Common myeloid progenitor, CD34-positive (primary cell): Measurements from ENCODE around the gene GRB10.

Experiments used
- CTCF ChIA-PET: fragments of 350-600 bp; sonication (Branson Sonifier 250); formaldehyde crosslinking; loops from one replicate; lab custom pipeline; 2021; ENCODE audit warnings: antibody characterized with exemption; lab: Charles Lee
- POLR2A ChIA-PET: fragments of 350-600 bp; sonication (Branson Sonifier 250); formaldehyde crosslinking; loops from one replicate; lab custom pipeline; 2021; ENCODE audit warnings: antibody characterized with exemption; lab: Charles Lee
- DNase-seq, 3 donors: peaks; one replicate each; pipeline versions ENCODE4 v3.0.0 to v3.0.0-alpha.2; 2013
- H3K27ac ChIP-seq, 2 experiments: 1 replicate in 1 of 2; 2 replicates in 1 of 2; pipeline ENCODE4 v1.7.0; 2013; ENCODE audit warnings: inconsistent platforms in 2 of 2, low read length in 2 of 2, mild to moderate bottlenecking in 2 of 2, low read depth in 1 of 2, moderate library complexity in 1 of 2; ENCODE audit not compliant: severe bottlenecking in 2 of 2, insufficient read depth in 1 of 2, poor library complexity in 1 of 2
- H3K27me3 ChIP-seq, 5 experiments: replicated peaks in 2 of 5; 1 replicate in 3 of 5; 2 replicates in 2 of 5; pipeline versions ENCODE4 v1.6.1 to v1.7.0; 2013; ENCODE audit warnings: low read length in 4 of 5, mild to moderate bottlenecking in 2 of 5, moderate library complexity in 2 of 5, inconsistent platforms in 1 of 5; ENCODE audit not compliant: insufficient read depth in 5 of 5, control insufficient read depth in 4 of 5
- H3K36me3 ChIP-seq, 4 experiments: 1 replicate in 2 of 4; 2 replicates in 2 of 4; pipeline versions ENCODE4 v1.6.1 to v1.7.0; 2013; ENCODE audit warnings: low read length in 3 of 4, control low read depth in 1 of 4, mild to moderate bottlenecking in 1 of 4; ENCODE audit not compliant: control insufficient read depth in 4 of 4, insufficient read depth in 4 of 4
- H3K4me1 ChIP-seq, 4 experiments: 1 replicate in 3 of 4; 2 replicates in 1 of 4; pipeline versions ENCODE4 v1.6.1 to v1.7.1; 2013; ENCODE audit warnings: low read length in 3 of 4, mild to moderate bottlenecking in 3 of 4, control low read depth in 1 of 4, inconsistent platforms in 1 of 4, moderate library complexity in 1 of 4; ENCODE audit not compliant: control insufficient read depth in 4 of 4, insufficient read depth in 4 of 4; ENCODE audit errors: control extremely low read depth in 1 of 4
- H3K4me3 ChIP-seq, 7 experiments: 1 replicate in 4 of 7; 2 replicates in 3 of 7; pipeline versions ENCODE4 v1.5.1 to v1.7.0; 2013; ENCODE audit warnings: mild to moderate bottlenecking in 7 of 7, low read length in 6 of 7, moderate library complexity in 6 of 7, inconsistent platforms in 2 of 7, low read depth in 2 of 7, control low read depth in 1 of 7; ENCODE audit not compliant: insufficient read depth in 4 of 7, control insufficient read depth in 1 of 7; ENCODE audit errors: extremely low read depth in 1 of 7
- H3K9me3 ChIP-seq, 5 experiments: 1 replicate in 4 of 5; 2 replicates in 1 of 5; pipeline versions ENCODE4 v1.6.1 to v1.7.1; 2013; ENCODE audit warnings: low read length in 4 of 5, mild to moderate bottlenecking in 2 of 5, inconsistent platforms in 1 of 5, low read depth in 1 of 5, moderate library complexity in 1 of 5; ENCODE audit not compliant: control insufficient read depth in 4 of 5, insufficient read depth in 2 of 5; ENCODE audit errors: control extremely low read depth in 1 of 5
- WGBS: methylation state at CpG from one replicate; pipeline ENCODE4 v1.1.5; 2013; ENCODE audit not compliant: insufficient coverage; 5-methylcytosine and 5-hydroxymethylcytosine counted together

The GRB10 gene

GRCh38 chr7:50615519-50616080, 167.1 kb downstream of the GRB10 start:
- no peaks in the 10 kb centered on the region for H3K9me3 ChIP-seq
- H3K36me3 ChIP-seq: peaks cover 5 to 68% (median 41%) of the 10 kb centered on the region in 4 experiments
- DNase-seq: no peak
- peaks cover 5 to 22% (median 15%) of the 10 kb centered on the region in 4 experiments for H3K4me1 ChIP-seq
- CTCF ChIA-PET: interaction anchor here (0.6 to 7.0 kb wide), 17 partner anchors 10 to 1570 kb away, joined by 3 to 44 read pairs (median 4); partner anchors contain the start of gene FIGNL1
- POLR2A ChIA-PET: interaction anchor here (1.1 kb wide), 1 partner anchor 50 kb away, joined by 3 read pairs; no protein-coding TSS in a partner anchor
- H3K27me3 ChIP-seq: no peaks in the 10 kb centered on the region
- H3K27ac ChIP-seq: no peak overlapping the region
- no peak overlapping the region for H3K4me3 ChIP-seq
- 100% methylated on average over 3 of the region's 5 CpGs for WGBS

- 84% methylated on average over 17 of the region's 20 CpGs for WGBS
- POLR2A ChIA-PET: interaction anchor here (0.6 kb wide), 1 partner anchor 159 kb away, joined by 4 read pairs; no protein-coding TSS in a partner anchor
- Histone ChIP-seq H3K9me3 (no peaks in the 10 kb centered on the region), H3K4me1 (peaks cover 5 to 28% (median 22%) of the 10 kb centered on the region in 4 experiments), H3K36me3 (peaks cover 5 to 65% (median 46%) of the 10 kb centered on the region in 4 experiments), H3K27ac (no peak overlapping the region), H3K4me3 (no peak overlapping the region), H3K27me3 (no peaks in the 10 kb centered on the region)
- CTCF ChIA-PET: interaction anchor here (0.6 to 7.0 kb wide), 19 partner anchors 10 to 1571 kb away, joined by 3 to 44 read pairs (median 3); partner anchors contain the start of gene FIGNL1
- peak; percentile 14 to 52 (median 48) for DNase-seq
Observed at GRCh38 chr7:50614721-50615518, 167.8 kb downstream of the GRB10 start.

- no peak overlapping the region for H3K27ac ChIP-seq
- POLR2A ChIA-PET: no interaction called here
- peaks cover 5 to 30% (median 24%) of the 10 kb centered on the region in 4 experiments for H3K4me1 ChIP-seq
- H3K9me3 ChIP-seq: no peaks in the 10 kb centered on the region
- 97% methylated on average over 5 of the region's 8 CpGs for WGBS
- no peak for DNase-seq
- no peak overlapping the region for H3K4me3 ChIP-seq
- peaks cover 9 to 54% (median 43%) of the 10 kb centered on the region in 4 experiments for H3K36me3 ChIP-seq
- CTCF ChIA-PET: interaction anchor here (1.0 to 7.0 kb wide), 7 partner anchors 11 to 548 kb away, joined by 3 to 44 read pairs (median 13); no protein-coding TSS in a partner anchor
- H3K27me3 ChIP-seq: no peaks in the 10 kb centered on the region
Observed at GRCh38 chr7:50613473-50613872, 169.2 kb downstream of the GRB10 start.

GRCh38 chr7:50612704-50613103, 170.0 kb downstream of the GRB10 start:
- Histone ChIP-seq H3K4me3 (no peak overlapping the region), H3K4me1 (peaks cover 5 to 30% (median 24%) of the 10 kb centered on the region in 4 experiments), H3K9me3 (peaks cover 0 to 1% (median 0%) of the 10 kb centered on the region in 5 experiments), H3K27me3 (no peaks in the 10 kb centered on the region), H3K36me3 (peaks cover 10 to 47% (median 41%) of the 10 kb centered on the region in 4 experiments), H3K27ac (no peak overlapping the region)
- CTCF ChIA-PET: interaction anchor here (0.8 to 7.0 kb wide), 11 partner anchors 10 to 548 kb away, joined by 3 to 44 read pairs (median 4); no protein-coding TSS in a partner anchor
- POLR2A ChIA-PET: no interaction called here
- no peak for DNase-seq
- WGBS: 97% methylated on average over 5 of the region's 5 CpGs

GRCh38 chr7:50610521-50611277, 172.0 kb downstream of the GRB10 start:
- POLR2A ChIA-PET: no interaction called here
- Histone ChIP-seq H3K27ac (peak overlapping the region in 1 of 2 experiments; percentile 29), H3K9me3 (peaks cover 0 to 1% (median 0%) of the 10 kb centered on the region in 5 experiments), H3K27me3 (no peaks in the 10 kb centered on the region), H3K4me3 (no peak overlapping the region), H3K4me1 (peaks cover 5 to 30% (median 24%) of the 10 kb centered on the region in 4 experiments), H3K36me3 (peaks cover 12 to 55% (median 41%) of the 10 kb centered on the region in 4 experiments)
- 44% methylated on average over 3 of the region's 6 CpGs for WGBS
- CTCF ChIA-PET: interaction anchor here (0.5 to 2.3 kb wide), 5 partner anchors 142 to 550 kb away, joined by 3 to 10 read pairs (median 6); no protein-coding TSS in a partner anchor
- DNase-seq: peak; percentile 71 to 96 (median 93)

- Histone ChIP-seq H3K27ac (no peak overlapping the region), H3K4me1 (peaks cover 5 to 25% (median 20%) of the 10 kb centered on the region in 4 experiments), H3K9me3 (peaks cover 0 to 1% (median 0%) of the 10 kb centered on the region in 5 experiments), H3K36me3 (peaks cover 12 to 63% (median 50%) of the 10 kb centered on the region in 4 experiments), H3K4me3 (no peak overlapping the region), H3K27me3 (no peaks in the 10 kb centered on the region)
- ChIA-PET POLR2A (interaction anchor here (0.7 kb wide), 1 partner anchor 98 kb away, joined by 3 read pairs; no protein-coding TSS in a partner anchor), CTCF (interaction anchor here (0.9 to 2.4 kb wide), 2 partner anchors 9 to 140 kb away, joined by 5 to 7 read pairs; no protein-coding TSS in a partner anchor)
- 96% methylated on average over 5 of the region's 9 CpGs for WGBS
- peak; percentile 5 to 67 (median 63) for DNase-seq
Observed at GRCh38 chr7:50608196-50608906, 174.3 kb downstream of the GRB10 start.
